ENCODE data around the gene IL20. TPM values are rescaled to one million over a fixed set of nuclear protein-coding genes. Genes with fewer than 3 reads are reported as not detected.
"Not testable (repeated sequence)": the region's sequence is repeated elsewhere in the genome, so short reads cannot be mapped to it uniquely, and the experiment has no call there.

Gene IL20
- total RNA-seq, 1 experiment from 2014 or later: not detected

GRCh38 chr1:206847337-206847834 lies 18.0 kb upstream of the IL20 start:
- H3K27ac ChIP-seq (ENCODE audit: low read length): no peak overlapping the region
- no peaks in the 10 kb centered on the region for H3K4me1 ChIP-seq (ENCODE audit: low read length)
- H3K9ac ChIP-seq (ENCODE audit: low read length): no peak overlapping the region
- no peak overlapping the region for H3K4me3 ChIP-seq (ENCODE audit: low read length)
- no peak overlapping the region for H2AFZ ChIP-seq (ENCODE audit: low read length)
- no peaks in the 10 kb centered on the region for H3K79me2 ChIP-seq (ENCODE audit: low read length)
- H3K4me2 ChIP-seq (ENCODE audit: low read depth, low read length, poor library complexity, severe bottlenecking): no peak overlapping the region
- no peak for DNase-seq
- no peaks in the 10 kb centered on the region for H3K36me3 ChIP-seq (ENCODE audit: insufficient read depth, low read length)
- no peaks in the 10 kb centered on the region for H3K9me2 ChIP-seq (replicated peaks; ENCODE audit: insufficient read depth, low read length)
- no peaks in the 10 kb centered on the region for H3K27me3 ChIP-seq (ENCODE audit: low read length)
- no peaks in the 10 kb centered on the region for H4K20me1 ChIP-seq (ENCODE audit: insufficient read depth, low read depth, low read length)
- no peaks in the 10 kb centered on the region for H3K9me3 ChIP-seq (ENCODE audit: low read length)

GRCh38 chr1:206847946-206848345 lies 17.5 kb upstream of the IL20 start:
- Histone ChIP-seq H3K9me2 (replicated peaks; ENCODE audit: insufficient read depth, low read length) (no peaks in the 10 kb centered on the region), H3K9ac (ENCODE audit: low read length) (no peak overlapping the region), H4K20me1 (ENCODE audit: insufficient read depth, low read depth, low read length) (no peaks in the 10 kb centered on the region), H3K27me3 (ENCODE audit: low read length) (no peaks in the 10 kb centered on the region), H3K9me3 (ENCODE audit: low read length) (no peaks in the 10 kb centered on the region), H3K27ac (ENCODE audit: low read length) (no peak overlapping the region), H3K4me2 (ENCODE audit: low read depth, low read length, poor library complexity, severe bottlenecking) (no peak overlapping the region), H3K4me1 (ENCODE audit: low read length) (no peaks in the 10 kb centered on the region), H3K36me3 (ENCODE audit: insufficient read depth, low read length) (no peaks in the 10 kb centered on the region), H3K4me3 (ENCODE audit: low read length) (no peak overlapping the region), H3K79me2 (ENCODE audit: low read length) (no peaks in the 10 kb centered on the region), H2AFZ (ENCODE audit: low read length) (no peak overlapping the region)
- DNase-seq: no peak

GRCh38 chr1:206850401-206850800 lies 15.0 kb upstream of the IL20 start:
- no peaks in the 10 kb centered on the region for H4K20me1 ChIP-seq (ENCODE audit: insufficient read depth, low read depth, low read length)
- H3K9me3 ChIP-seq (ENCODE audit: low read length): no peaks in the 10 kb centered on the region
- no peak overlapping the region for H2AFZ ChIP-seq (ENCODE audit: low read length)
- H3K4me3 ChIP-seq (ENCODE audit: low read length): no peak overlapping the region
- H3K36me3 ChIP-seq (ENCODE audit: insufficient read depth, low read length): no peaks in the 10 kb centered on the region
- no peaks in the 10 kb centered on the region for H3K79me2 ChIP-seq (ENCODE audit: low read length)
- no peak for DNase-seq
- no peak overlapping the region for H3K4me2 ChIP-seq (ENCODE audit: low read depth, low read length, poor library complexity, severe bottlenecking)
- no peaks in the 10 kb centered on the region for H3K4me1 ChIP-seq (ENCODE audit: low read length)
- H3K9ac ChIP-seq (ENCODE audit: low read length): no peak overlapping the region
- H3K27me3 ChIP-seq (ENCODE audit: low read length): no peaks in the 10 kb centered on the region
- no peak overlapping the region for H3K27ac ChIP-seq (ENCODE audit: low read length)
- H3K9me2 ChIP-seq (replicated peaks; ENCODE audit: insufficient read depth, low read length): no peaks in the 10 kb centered on the region

- no peak overlapping the region for H3K9ac ChIP-seq (ENCODE audit: low read length)
- no peaks in the 10 kb centered on the region for H3K4me1 ChIP-seq (ENCODE audit: low read length)
- no peaks in the 10 kb centered on the region for H3K9me3 ChIP-seq (ENCODE audit: low read length)
- H2AFZ ChIP-seq (ENCODE audit: low read length): no peak overlapping the region
- no peak overlapping the region for H3K27ac ChIP-seq (ENCODE audit: low read length)
- H4K20me1 ChIP-seq (ENCODE audit: insufficient read depth, low read depth, low read length): no peaks in the 10 kb centered on the region
- H3K79me2 ChIP-seq (ENCODE audit: low read length): no peaks in the 10 kb centered on the region
- no peak for DNase-seq
- no peak overlapping the region for H3K4me2 ChIP-seq (ENCODE audit: low read depth, low read length, poor library complexity, severe bottlenecking)
- H3K9me2 ChIP-seq (replicated peaks; ENCODE audit: insufficient read depth, low read length): no peaks in the 10 kb centered on the region
- no peak overlapping the region for H3K4me3 ChIP-seq (ENCODE audit: low read length)
- H3K27me3 ChIP-seq (ENCODE audit: low read length): no peaks in the 10 kb centered on the region
- H3K36me3 ChIP-seq (ENCODE audit: insufficient read depth, low read length): no peaks in the 10 kb centered on the region
Measured at GRCh38 chr1:206851341-206852010, 13.9 kb upstream of the IL20 start.

GRCh38 chr1:206852662-206853061 lies 12.8 kb upstream of the IL20 start:
- H3K4me3 ChIP-seq (ENCODE audit: low read length); H2AFZ ChIP-seq (ENCODE audit: low read length); DNase-seq; H3K9me2 ChIP-seq (replicated peaks; ENCODE audit: insufficient read depth, low read length); H4K20me1 ChIP-seq (ENCODE audit: insufficient read depth, low read depth, low read length); H3K9ac ChIP-seq (ENCODE audit: low read length); H3K9me3 ChIP-seq (ENCODE audit: low read length); H3K4me1 ChIP-seq (ENCODE audit: low read length); H3K27me3 ChIP-seq (ENCODE audit: low read length); H3K4me2 ChIP-seq (ENCODE audit: low read depth, low read length, poor library complexity, severe bottlenecking); H3K36me3 ChIP-seq (ENCODE audit: insufficient read depth, low read length); H3K79me2 ChIP-seq (ENCODE audit: low read length); H3K27ac ChIP-seq (ENCODE audit: low read length): not testable (repeated sequence)

- not testable (repeated sequence) for H2AFZ ChIP-seq (ENCODE audit: low read length); H3K4me2 ChIP-seq (ENCODE audit: low read depth, low read length, poor library complexity, severe bottlenecking); H3K27me3 ChIP-seq (ENCODE audit: low read length); H3K9me2 ChIP-seq (replicated peaks; ENCODE audit: insufficient read depth, low read length); H3K9me3 ChIP-seq (ENCODE audit: low read length); H3K9ac ChIP-seq (ENCODE audit: low read length); H3K27ac ChIP-seq (ENCODE audit: low read length); H3K4me3 ChIP-seq (ENCODE audit: low read length); H3K4me1 ChIP-seq (ENCODE audit: low read length); H4K20me1 ChIP-seq (ENCODE audit: insufficient read depth, low read depth, low read length); DNase-seq; H3K36me3 ChIP-seq (ENCODE audit: insufficient read depth, low read length); H3K79me2 ChIP-seq (ENCODE audit: low read length)
Measured at GRCh38 chr1:206853696-206854095, 11.7 kb upstream of the IL20 start.

- H2AFZ ChIP-seq (ENCODE audit: low read length): no peak overlapping the region
- no peak overlapping the region for H3K27ac ChIP-seq (ENCODE audit: low read length)
- no peaks in the 10 kb centered on the region for H3K36me3 ChIP-seq (ENCODE audit: insufficient read depth, low read length)
- H3K4me1 ChIP-seq (ENCODE audit: low read length): no peaks in the 10 kb centered on the region
- H3K4me3 ChIP-seq (ENCODE audit: low read length): no peak overlapping the region
- DNase-seq: no peak
- H4K20me1 ChIP-seq (ENCODE audit: insufficient read depth, low read depth, low read length): no peaks in the 10 kb centered on the region
- H3K9ac ChIP-seq (ENCODE audit: low read length): no peak overlapping the region
- H3K9me3 ChIP-seq (ENCODE audit: low read length): no peaks in the 10 kb centered on the region
- H3K27me3 ChIP-seq (ENCODE audit: low read length): no peaks in the 10 kb centered on the region
- no peaks in the 10 kb centered on the region for H3K79me2 ChIP-seq (ENCODE audit: low read length)
- no peak overlapping the region for H3K4me2 ChIP-seq (ENCODE audit: low read depth, low read length, poor library complexity, severe bottlenecking)
- no peaks in the 10 kb centered on the region for H3K9me2 ChIP-seq (replicated peaks; ENCODE audit: insufficient read depth, low read length)
Measured at GRCh38 chr1:206854401-206855129, 10.9 kb upstream of the IL20 start.

GRCh38 chr1:206855859-206856258 lies 9.6 kb upstream of the IL20 start:
- Histone ChIP-seq H3K4me1 (ENCODE audit: low read length) (no peaks in the 10 kb centered on the region), H3K36me3 (ENCODE audit: insufficient read depth, low read length) (no peaks in the 10 kb centered on the region), H3K27ac (ENCODE audit: low read length) (no peak overlapping the region), H3K79me2 (ENCODE audit: low read length) (no peaks in the 10 kb centered on the region), H4K20me1 (ENCODE audit: insufficient read depth, low read depth, low read length) (no peaks in the 10 kb centered on the region), H3K4me2 (ENCODE audit: low read depth, low read length, poor library complexity, severe bottlenecking) (no peak overlapping the region), H3K9me2 (replicated peaks; ENCODE audit: insufficient read depth, low read length) (no peaks in the 10 kb centered on the region), H3K27me3 (ENCODE audit: low read length) (no peaks in the 10 kb centered on the region), H2AFZ (ENCODE audit: low read length) (no peak overlapping the region), H3K9ac (ENCODE audit: low read length) (no peak overlapping the region), H3K4me3 (ENCODE audit: low read length) (no peak overlapping the region), H3K9me3 (ENCODE audit: low read length) (no peaks in the 10 kb centered on the region)
- no peak for DNase-seq

Measured in Karpas-422 (cell line).